Stimulated activated CD8-positive, alpha-beta memory T cell treated with anti-CD3 and anti-CD28 coated beads, Interleukin-15, amount 100 ng/mL, for 24 hours (primary cell): Measurements from ENCODE around the gene MMEL1.
"Not testable (repeated sequence)": the region's sequence is repeated elsewhere in the genome, so short reads cannot be mapped to it uniquely, and the experiment has no call there.

Experiments used
- DNase-seq: peaks from one replicate; pipeline ENCODE4 v3.0.0-alpha.2; 2020; ENCODE audit warnings: low read depth

MMEL1 gene

GRCh38 chr1:2557482-2558400 lies 75.1 kb downstream of the MMEL1 start:
- no peak for DNase-seq

- no peak for DNase-seq
Observed at GRCh38 chr1:2556678-2557481, 75.9 kb downstream of the MMEL1 start.

GRCh38 chr1:2556277-2556677 lies 76.5 kb downstream of the MMEL1 start, which contains the start of gene TNFRSF14:
TSS of gene TNFRSF14 (plus strand) at chr1:2556371. CDS start at chr1:2556665, 294 bp downstream.
- DNase-seq, result no peak

- peak; percentile 55 for DNase-seq
Observed at GRCh38 chr1:2555634-2556276, 77.1 kb downstream of the MMEL1 start.

- no peak for DNase-seq
Observed at GRCh38 chr1:2554621-2555387, 78.0 kb downstream of the MMEL1 start.

GRCh38 chr1:2553871-2554620 lies 78.8 kb downstream of the MMEL1 start:
- no peak for DNase-seq

- not testable (repeated sequence) for DNase-seq
Observed at GRCh38 chr1:2553076-2553475, 79.7 kb downstream of the MMEL1 start.

GRCh38 chr1:2552189-2552588 lies 80.6 kb downstream of the MMEL1 start:
- DNase-seq, result no peak

GRCh38 chr1:2551544-2551943 lies 81.3 kb downstream of the MMEL1 start:
- not testable (repeated sequence) for DNase-seq

- DNase-seq, result not testable (repeated sequence)
Observed at GRCh38 chr1:2550309-2550861, 82.4 kb downstream of the MMEL1 start.

- DNase-seq, result not testable (repeated sequence)
Observed at GRCh38 chr1:2549367-2550029, 83.3 kb downstream of the MMEL1 start.

- no peak for DNase-seq
Observed at GRCh38 chr1:2548068-2548589, 84.7 kb downstream of the MMEL1 start.

- no peak for DNase-seq
Observed at GRCh38 chr1:2547210-2548067, 85.4 kb downstream of the MMEL1 start.

- DNase-seq, result no peak
Observed at GRCh38 chr1:2546515-2547209, 86.2 kb downstream of the MMEL1 start.

GRCh38 chr1:2545754-2546514 lies 86.9 kb downstream of the MMEL1 start:
- peak; percentile 58 for DNase-seq

GRCh38 chr1:2544875-2545640 lies 87.8 kb downstream of the MMEL1 start:
- no peak for DNase-seq
